Mucosa of stomach (tissue), 1 donor: ENCODE data around the gene CCDC127.
A peak's percentile ranks its signal among the peaks of the same experiment; 100 is the strongest.
"Not testable (repeated sequence)": the region's sequence is repeated elsewhere in the genome, so short reads cannot be mapped to it uniquely, and the experiment has no call there.

ENCODE experiments used
- H3K27me3 ChIP-seq: one replicate; pipeline ENCODE4 v1.7.0; 2013; ENCODE audit warnings: mild to moderate bottlenecking, low read length; ENCODE audit not compliant: control insufficient read depth, insufficient read depth
- H3K36me3 ChIP-seq: one replicate; pipeline ENCODE4 v1.7.0; 2013; ENCODE audit warnings: low read length; ENCODE audit not compliant: control insufficient read depth, insufficient read depth
- H3K4me1 ChIP-seq: one replicate; pipeline ENCODE4 v1.7.0; 2013; ENCODE audit warnings: mild to moderate bottlenecking, low read length; ENCODE audit not compliant: control insufficient read depth, insufficient read depth
- H3K4me3 ChIP-seq: one replicate; pipeline ENCODE4 v1.7.0; 2013; ENCODE audit warnings: low read length
- H3K9ac ChIP-seq: one replicate; pipeline ENCODE4 v1.7.0; 2013; ENCODE audit warnings: mild to moderate bottlenecking, low read length, moderate library complexity
- H3K9me3 ChIP-seq: one replicate; pipeline ENCODE4 v1.7.0; 2013; ENCODE audit warnings: mild to moderate bottlenecking, low read length, moderate library complexity; ENCODE audit not compliant: control insufficient read depth
- donor health status: Pancreatic carcinoma.

The CCDC127 gene, protein sequence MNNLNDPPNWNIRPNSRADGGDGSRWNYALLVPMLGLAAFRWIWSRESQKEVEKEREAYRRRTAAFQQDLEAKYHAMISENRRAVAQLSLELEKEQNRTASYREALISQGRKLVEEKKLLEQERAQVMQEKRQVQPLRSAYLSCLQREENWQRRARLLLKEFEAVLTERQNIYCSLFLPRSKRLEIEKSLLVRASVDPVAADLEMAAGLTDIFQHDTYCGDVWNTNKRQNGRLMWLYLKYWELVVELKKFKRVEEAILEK

GRCh38 chr5:217494-218456, at the start of gene CCDC127, which contains the start of gene SDHA:
TSS of gene CCDC127 (minus strand) at chr5:218153. CDS start at chr5:216849, 1,304 bp downstream.
TSS of gene SDHA (plus strand) at chr5:218320. CDS start at chr5:218356, 36 bp downstream.
- not testable (repeated sequence) for H3K9me3 ChIP-seq, H3K36me3 ChIP-seq, H3K4me1 ChIP-seq, H3K27me3 ChIP-seq
- peak within 1 kb of the TSS; percentile 62 for H3K4me3 ChIP-seq
- H3K9ac ChIP-seq: peak within 1 kb of the TSS; percentile 88

DNA sequence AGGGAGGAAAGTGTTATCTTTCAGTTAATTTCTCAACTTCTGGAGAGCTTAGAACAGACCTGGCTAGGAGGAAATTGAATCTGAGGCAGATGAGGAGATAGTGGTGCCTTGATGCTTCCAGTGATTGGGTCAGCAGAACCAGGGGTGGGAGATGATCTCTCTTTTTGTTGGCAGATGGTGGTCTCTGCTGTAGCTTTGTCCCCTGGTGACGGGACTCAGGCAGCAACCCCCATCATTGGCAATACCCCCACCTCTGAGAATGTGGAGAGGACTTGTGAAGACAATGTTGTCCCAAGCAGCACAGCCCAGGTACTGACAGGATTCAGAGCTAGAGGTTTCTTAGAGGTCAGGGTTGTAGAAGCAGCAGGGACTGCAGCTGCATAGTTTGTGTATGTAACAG, 49.8 kb upstream of the CCDC127 start:
- no peaks in the 10 kb centered on the region for H3K4me1 ChIP-seq
- H3K27me3 ChIP-seq: no peaks in the 10 kb centered on the region
- no peaks in the 10 kb centered on the region for H3K9me3 ChIP-seq
- no peak overlapping the region for H3K4me3 ChIP-seq
- no peaks in the 10 kb centered on the region for H3K36me3 ChIP-seq
- no peak overlapping the region for H3K9ac ChIP-seq

- not testable (repeated sequence) for H3K36me3 ChIP-seq, H3K4me1 ChIP-seq, H3K4me3 ChIP-seq, H3K9ac ChIP-seq, H3K27me3 ChIP-seq, H3K9me3 ChIP-seq
These were observed 48.5 kb upstream of the CCDC127 start for GRCh38 chr5:266311-267026.

GRCh38 chr5:264338-264737, 46.4 kb upstream of the CCDC127 start:
- H3K36me3 ChIP-seq: no peaks in the 10 kb centered on the region
- H3K9ac ChIP-seq: no peak overlapping the region
- no peaks in the 10 kb centered on the region for H3K27me3 ChIP-seq
- H3K4me1 ChIP-seq: no peaks in the 10 kb centered on the region
- no peak overlapping the region for H3K4me3 ChIP-seq
- H3K9me3 ChIP-seq: no peaks in the 10 kb centered on the region

DNA sequence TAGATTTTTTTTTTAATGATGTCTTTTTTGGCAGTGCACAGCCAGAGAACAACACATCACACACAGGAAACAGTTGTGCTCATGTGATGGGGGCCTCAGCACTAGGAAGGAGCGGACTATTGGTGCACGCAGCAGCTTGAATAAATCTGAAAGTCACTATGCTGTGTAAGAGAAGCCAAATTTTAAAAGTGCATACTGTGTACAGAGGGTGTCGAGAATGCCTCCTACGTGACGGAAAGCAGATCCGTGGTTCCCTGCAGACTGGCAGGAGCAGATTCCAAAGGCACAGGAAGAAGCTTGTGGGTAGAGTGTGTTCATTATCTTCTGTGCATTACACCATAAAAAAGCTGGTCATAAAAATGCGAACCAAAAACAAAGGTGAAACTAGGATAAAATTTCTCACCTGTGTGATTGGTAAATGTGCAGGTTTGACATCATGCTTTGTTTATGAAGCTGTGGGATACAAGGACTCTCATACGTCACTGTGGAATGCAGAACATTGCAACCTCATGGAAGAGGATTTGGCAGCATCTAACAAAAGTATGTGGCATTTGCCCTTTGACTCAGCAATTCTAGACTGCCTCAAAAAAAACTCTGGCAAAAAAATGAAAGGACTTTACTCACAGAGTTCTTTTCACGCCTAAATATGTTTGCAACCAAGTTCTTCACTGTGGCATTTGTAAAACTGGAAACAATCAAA, 45.5 kb upstream of the CCDC127 start:
- H3K9ac ChIP-seq, H3K4me3 ChIP-seq: not testable (repeated sequence)

DNA sequence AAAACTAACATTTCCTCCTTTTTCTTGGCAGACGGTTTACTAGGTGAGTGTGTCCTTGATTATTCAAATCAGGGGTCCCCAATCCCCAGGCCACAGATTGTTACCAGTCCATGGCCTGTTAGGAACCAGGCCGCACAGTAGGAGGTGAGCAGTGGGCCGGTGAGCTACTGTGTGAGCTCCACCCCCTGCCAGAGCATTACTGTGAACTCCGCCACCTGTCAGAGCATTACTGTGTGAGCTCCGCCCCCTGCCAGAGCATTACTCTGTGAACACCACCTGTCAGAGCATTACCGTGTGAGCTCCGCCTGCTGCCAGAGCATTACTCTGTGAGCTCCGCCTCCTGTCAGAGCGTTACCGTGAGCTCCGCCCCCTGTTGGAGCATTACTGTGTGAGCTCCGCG, 39.2 kb upstream of the CCDC127 start:
- Histone ChIP-seq H3K36me3 (no peaks in the 10 kb centered on the region), H3K9ac (no peak overlapping the region), H3K27me3 (no peaks in the 10 kb centered on the region)

More for the DNA sequence above, 45.5 kb upstream of the CCDC127 start:
- H3K27me3 ChIP-seq, H3K4me1 ChIP-seq, H3K36me3 ChIP-seq, H3K9me3 ChIP-seq: not testable (repeated sequence)

GRCh38 chr5:256347-256746, 38.4 kb upstream of the CCDC127 start:
- not testable (repeated sequence) for H3K4me1 ChIP-seq, H3K27me3 ChIP-seq, H3K4me3 ChIP-seq, H3K9me3 ChIP-seq, H3K9ac ChIP-seq, H3K36me3 ChIP-seq

More for the DNA sequence above, 39.2 kb upstream of the CCDC127 start:
- Histone ChIP-seq H3K4me3 (no peak overlapping the region), H3K4me1 (no peaks in the 10 kb centered on the region), H3K9me3 (no peaks in the 10 kb centered on the region)

- H3K4me1 ChIP-seq, H3K27me3 ChIP-seq, H3K36me3 ChIP-seq, H3K9me3 ChIP-seq, H3K4me3 ChIP-seq, H3K9ac ChIP-seq: not testable (repeated sequence)
These were observed 37.2 kb upstream of the CCDC127 start for GRCh38 chr5:255116-255515.

GRCh38 chr5:254322-254721, 36.4 kb upstream of the CCDC127 start:
- not testable (repeated sequence) for H3K4me1 ChIP-seq, H3K4me3 ChIP-seq, H3K36me3 ChIP-seq, H3K9ac ChIP-seq, H3K27me3 ChIP-seq, H3K9me3 ChIP-seq

DNA sequence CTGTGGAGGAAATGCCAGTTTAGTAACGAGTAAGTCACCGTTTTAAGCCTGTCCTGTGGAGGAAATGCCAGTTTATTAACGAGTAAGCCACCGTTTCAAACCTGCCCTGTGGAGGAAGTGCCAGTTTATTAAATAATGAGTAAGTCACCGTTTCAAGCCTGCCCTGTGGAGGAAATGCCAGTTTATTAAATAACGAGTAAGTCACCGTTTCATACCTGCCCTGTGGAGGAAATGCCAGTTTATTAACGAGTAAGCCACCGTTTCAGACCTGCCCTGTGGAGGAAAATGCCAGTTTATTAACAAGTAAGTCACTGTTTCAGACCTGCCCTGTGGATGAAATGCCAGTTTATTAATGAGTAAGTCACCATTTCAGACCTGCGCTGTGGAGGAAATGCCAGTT, 34.6 kb upstream of the CCDC127 start:
- Histone ChIP-seq H3K9ac (peak overlapping the region; percentile 3), H3K27me3 (no peaks in the 10 kb centered on the region), H3K36me3 (no peaks in the 10 kb centered on the region), H3K4me1 (no peaks in the 10 kb centered on the region), H3K9me3 (no peaks in the 10 kb centered on the region), H3K4me3 (no peak overlapping the region)

DNA sequence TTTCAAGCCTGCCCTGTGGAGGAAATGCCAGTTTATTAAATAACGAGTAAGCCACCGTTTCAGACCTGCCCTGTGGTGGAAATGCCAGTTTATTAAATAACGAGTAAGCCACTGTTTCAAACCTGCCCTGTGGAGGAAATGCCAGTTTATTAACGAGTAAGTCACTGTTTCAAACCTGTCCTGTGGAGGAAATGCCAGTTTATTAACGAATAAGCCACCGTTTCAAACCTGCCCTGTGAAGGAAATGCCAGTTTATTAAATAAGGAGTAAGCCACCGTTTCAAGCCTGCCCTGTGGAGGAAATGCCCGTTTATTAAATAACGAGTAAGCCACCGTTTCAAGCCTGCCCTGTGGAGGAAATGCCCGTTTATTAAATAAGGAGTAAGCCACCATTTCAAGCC, 34.0 kb upstream of the CCDC127 start:
- not testable (repeated sequence) for H3K4me1 ChIP-seq, H3K27me3 ChIP-seq, H3K9me3 ChIP-seq, H3K36me3 ChIP-seq, H3K4me3 ChIP-seq, H3K9ac ChIP-seq
